GM18870 (cell line): ENCODE data around the gene CCDC8.
"Not testable (repeated sequence)": the region's sequence is repeated elsewhere in the genome, so short reads cannot be mapped to it uniquely, and the experiment has no call there.

Experiments used
- ATAC-seq: cut with Tn5 transposase; IDR thresholded peaks from one replicate; pipeline ENCODE4 v1.9.1; 2021; ENCODE audit warnings: moderate library complexity; ENCODE audit not compliant: unreplicated experiment

The CCDC8 gene

GRCh38 chr19:46383171-46383815 is 30.1 kb downstream of the CCDC8 start:
- ATAC-seq = no peak

GRCh38 chr19:46381756-46382345 is 31.5 kb downstream of the CCDC8 start:
- no peak for ATAC-seq

- no peak for ATAC-seq
Measured at GRCh38 chr19:46381346-46381745, 32.0 kb downstream of the CCDC8 start.

GRCh38 chr19:46380690-46381089 is 32.7 kb downstream of the CCDC8 start:
- no peak for ATAC-seq

GRCh38 chr19:46378268-46378667 is 35.1 kb downstream of the CCDC8 start:
- no peak for ATAC-seq

GRCh38 chr19:46376241-46377153 is 36.9 kb downstream of the CCDC8 start:
- no peak for ATAC-seq

- not testable (repeated sequence) for ATAC-seq
Measured at GRCh38 chr19:46375476-46376067, 37.8 kb downstream of the CCDC8 start.

- no peak for ATAC-seq
Measured at GRCh38 chr19:46374536-46375475, 38.6 kb downstream of the CCDC8 start.

- no peak for ATAC-seq
Measured at GRCh38 chr19:46373491-46374359, 39.6 kb downstream of the CCDC8 start.

GRCh38 chr19:46372901-46373490 is 40.4 kb downstream of the CCDC8 start:
- no peak for ATAC-seq

- no peak for ATAC-seq
Measured at GRCh38 chr19:46371371-46371901, 41.9 kb downstream of the CCDC8 start.

GRCh38 chr19:46369817-46370216 is 43.5 kb downstream of the CCDC8 start:
- ATAC-seq = no peak

- ATAC-seq = no peak
Measured at GRCh38 chr19:46368116-46368515, 45.2 kb downstream of the CCDC8 start.

GRCh38 chr19:46367426-46367825 is 45.9 kb downstream of the CCDC8 start:
- no peak for ATAC-seq

- no peak for ATAC-seq
Measured at GRCh38 chr19:46366620-46367292, 46.6 kb downstream of the CCDC8 start.

- ATAC-seq = no peak
Measured at GRCh38 chr19:46365561-46365960, 47.8 kb downstream of the CCDC8 start.

- no peak for ATAC-seq
Measured at GRCh38 chr19:46364359-46364758, 49.0 kb downstream of the CCDC8 start.

GRCh38 chr19:46361915-46362314 is 51.4 kb downstream of the CCDC8 start:
- no peak for ATAC-seq
